GM23248 (cell line): Measurements from ENCODE around the gene CTR9. TPM values are rescaled to one million over a fixed set of nuclear protein-coding genes. Genes with fewer than 3 reads are reported as not detected.

Source experiments
- DNase-seq: peaks from one replicate; pipeline ENCODE4 v3.0.0-alpha.2; 2015
- H2AFZ ChIP-seq: fragments of 200-600 bp; sonication (generic); 2 replicates; pipeline ENCODE4 v1.6.1; 2016; ENCODE audit warnings: antibody characterized with exemption
- H3F3A ChIP-seq: fragments of 200-600 bp; sonication (generic); 2 replicates; pipeline ENCODE4 v1.6.1; 2016; ENCODE audit warnings: mild to moderate bottlenecking, antibody characterized with exemption, mixed run types; ENCODE audit not compliant: insufficient read depth
- H3K27ac ChIP-seq: fragments of 200-600 bp; sonication (generic); 2 replicates; pipeline ENCODE4 v1.5.1; 2016; ENCODE audit warnings: mild to moderate bottlenecking
- H3K27me3 ChIP-seq: fragments of 200-600 bp; sonication (generic); replicated peaks from 2 replicates; pipeline ENCODE4 v1.6.1; 2016; ENCODE audit warnings: mild to moderate bottlenecking; ENCODE audit not compliant: insufficient read depth
- H3K36me3 ChIP-seq: fragments of 200-600 bp; sonication (generic); 2 replicates; pipeline ENCODE4 v1.6.1; 2016; ENCODE audit warnings: low read depth, mild to moderate bottlenecking
- H3K4me1 ChIP-seq: fragments of 200-600 bp; sonication (generic); 2 replicates; pipeline ENCODE4 v1.6.1; 2016; ENCODE audit warnings: mild to moderate bottlenecking; ENCODE audit not compliant: insufficient read depth
- H3K4me2 ChIP-seq: fragments of 200-600 bp; sonication (generic); one replicate; pipeline ENCODE4 v1.6.1; 2016; ENCODE audit warnings: mild to moderate bottlenecking; ENCODE audit not compliant: unreplicated experiment
- H3K4me3 ChIP-seq: fragments of 200-600 bp; sonication (generic); 2 replicates; pipeline ENCODE4 v1.5.1; 2016; ENCODE audit warnings: mild to moderate bottlenecking
- H3K79me2 ChIP-seq: fragments of 200-600 bp; sonication (generic); 2 replicates; pipeline ENCODE4 v1.6.1; 2016; ENCODE audit warnings: mild to moderate bottlenecking; ENCODE audit not compliant: insufficient read depth
- H3K9ac ChIP-seq: fragments of 200-600 bp; sonication (generic); 2 replicates; pipeline ENCODE4 v1.6.1; 2016; ENCODE audit warnings: mild to moderate bottlenecking
- H3K9me2 ChIP-seq: fragments of 200-600 bp; sonication (generic); 2 replicates; pipeline ENCODE4 v1.6.1; 2016; ENCODE audit warnings: mixed run types, mild to moderate bottlenecking, moderate library complexity; ENCODE audit not compliant: insufficient read depth
- H3K9me3 ChIP-seq: fragments of 200-600 bp; sonication (generic); one replicate; pipeline ENCODE4 v1.6.1; 2017; ENCODE audit warnings: low read depth
- H4K20me1 ChIP-seq: fragments of 200-600 bp; sonication (generic); 2 replicates; pipeline ENCODE4 v1.6.0; 2016; ENCODE audit not compliant: insufficient read depth
- EZH2 ChIP-seq: fragments of 200-600 bp; sonication (generic); IDR thresholded peaks from 2 replicates; pipeline ENCODE4 v1.6.1; 2018; ENCODE audit warnings: antibody characterized with exemption, mild to moderate bottlenecking; ENCODE audit not compliant: insufficient read depth, poor library complexity, severe bottlenecking
- EZH2phosphoT487 ChIP-seq: fragments of 200-600 bp; sonication (generic); IDR thresholded peaks from 2 replicates; pipeline ENCODE4 v1.6.1; 2018; ENCODE audit warnings: antibody characterized with exemption, moderate library complexity, mild to moderate bottlenecking, low read depth; ENCODE audit not compliant: insufficient read depth
- WGBS, 2 experiments: methylation state at CpG; one replicate each; pipeline ENCODE4 v1.1.6; 2015 to 2017; ENCODE audit warnings: low lambda C conversion rate in 2 of 2, low coverage in 1 of 2; ENCODE audit errors: missing lambda C conversion rate in 2 of 2; 5-methylcytosine and 5-hydroxymethylcytosine counted together
- in situ Hi-C: fragments of 300-500 bp; cut with MboI; formaldehyde crosslinking; loops from 2 replicates; pipeline ENCODE4 v1.15.0; 2020
- polyA plus RNA-seq: library from polyadenylated mRNA; unstranded; fragments of >200 nt; fragmentation: Nextera tagmentation; extraction: Ambion mirVana; gene quantifications from 2 replicates; pipeline ENCODE4 v1.2.1, GENCODE V29; 2016
- total RNA-seq: library from RNA; depleted of rRNA; stranded (reverse); fragments of >200 nt; shearing (Covaris generic); gene quantifications from 2 replicates; pipeline ENCODE4 v1.2.3, GENCODE V29; 2014; rRNA removed

CTR9 gene
- 20.2 and 24.4 TPM in 2 replicates for total RNA-seq
- 29.9 and 32.3 TPM in 2 replicates for polyA plus RNA-seq

DNA sequence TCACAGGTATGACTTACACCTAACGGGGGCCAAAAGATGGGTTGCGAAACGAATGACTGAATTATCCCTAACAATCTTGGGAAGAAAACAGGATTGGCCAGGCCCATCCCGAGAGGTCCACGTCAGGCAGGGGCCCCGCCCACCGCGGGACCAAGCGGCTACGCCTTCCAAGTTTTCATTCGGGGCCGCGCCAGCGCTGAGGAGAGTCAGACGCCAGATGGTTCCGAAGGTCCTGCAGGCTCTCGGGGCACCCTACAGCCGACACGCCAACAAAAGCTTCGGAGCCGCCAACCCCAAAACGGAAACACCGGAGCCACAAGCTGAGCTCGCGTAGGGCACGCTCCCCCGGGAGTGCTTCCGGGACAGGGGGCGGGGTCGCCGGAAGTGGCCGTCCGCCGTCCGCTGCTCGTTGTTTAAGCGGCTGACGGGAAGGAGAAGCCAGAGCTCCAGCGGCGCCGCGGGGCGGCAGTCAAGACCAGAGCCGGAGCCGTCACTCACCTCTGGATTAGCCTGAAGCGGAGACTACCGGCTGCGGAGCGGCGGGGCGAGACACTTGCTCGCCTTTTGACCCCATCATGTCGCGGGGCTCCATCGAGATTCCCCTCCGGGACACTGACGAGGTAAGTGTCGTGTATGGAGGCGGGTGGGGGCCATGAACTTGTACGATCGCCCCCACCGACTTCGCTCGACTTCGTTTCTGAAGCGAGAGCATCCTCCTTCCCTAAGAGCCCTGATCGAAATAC lies at the start of gene CTR9:
Gene CTR9, plus strand, starts transcription at position 409 of the 743 bp plus-strand sequence. Its CDS starts 167 bp downstream, at position 576.
- Histone ChIP-seq H3K9me3 (no peaks in the 10 kb centered on the region), H3K79me2 (peaks cover 45% of the 10 kb centered on the region), H3K9me2 (no peaks in the 10 kb centered on the region), H3K4me2 (peak within 1 kb of the TSS; percentile 89), H3K36me3 (peaks cover 20% of the 10 kb centered on the region), H3K27me3 (no peaks in the 10 kb centered on the region), H4K20me1 (no peaks in the 10 kb centered on the region), H3K27ac (peak within 1 kb of the TSS; percentile 90), H2AFZ (peak within 1 kb of the TSS; percentile 79), H3K9ac (peak within 1 kb of the TSS; percentile 85), H3K4me1 (peaks cover 12% of the 10 kb centered on the region), H3F3A (peaks cover 4% of the 10 kb centered on the region; the same call in 1 of the 2 replicates), H3K4me3 (peak within 1 kb of the TSS; percentile 86)
- 1 to 2% methylated on average over 66 to 67 of the region's 67 CpGs for WGBS, 2 experiments
- no peak for TF ChIP-seq EZH2phosphoT487
- TF ChIP-seq EZH2: no peak
- DNase-seq: peak; percentile 97
- in situ Hi-C loops: no loop called here

- Histone ChIP-seq H3K9me3 (no peaks in the 10 kb centered on the region), H3K4me2 (no peak overlapping the region), H3K4me1 (no peaks in the 10 kb centered on the region), H3K79me2 (no peaks in the 10 kb centered on the region), H2AFZ (no peak overlapping the region), H3K27me3 (no peaks in the 10 kb centered on the region), H3K4me3 (no peak overlapping the region), H3K9me2 (no peaks in the 10 kb centered on the region), H3F3A (no peaks in the 10 kb centered on the region), H3K27ac (no peak overlapping the region), H3K9ac (no peak overlapping the region), H4K20me1 (no peaks in the 10 kb centered on the region), H3K36me3 (no peaks in the 10 kb centered on the region)
- DNase-seq: peak; percentile 70
- TF ChIP-seq EZH2: no peak
- no peak for TF ChIP-seq EZH2phosphoT487
- 65 to 78% methylated on average over 3 of the region's 3 CpGs for WGBS, 2 experiments
- in situ Hi-C loops: no loop called here
These were observed 49.1 kb upstream of the CTR9 start for GRCh38 chr11:10701982-10702381.

DNA sequence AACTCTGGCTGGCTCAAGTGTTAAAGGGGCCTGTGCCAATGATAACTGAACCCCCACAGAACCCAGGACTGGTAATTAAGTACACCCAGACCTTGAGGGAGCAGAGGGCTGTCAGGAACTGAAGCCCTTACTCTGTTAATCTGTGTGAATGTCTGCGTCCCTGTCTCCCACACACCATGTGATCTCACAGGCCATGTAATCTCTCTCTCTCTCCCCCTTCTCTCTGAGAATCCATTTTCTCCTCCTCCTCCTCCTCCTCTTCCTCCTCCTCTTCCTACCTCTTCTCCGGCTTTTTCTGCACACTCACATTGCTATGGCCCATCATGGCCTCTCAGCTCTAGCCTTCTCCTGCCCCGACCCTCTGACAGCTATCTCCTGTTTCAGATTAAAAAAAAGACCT lies 42.9 kb upstream of the CTR9 start:
- DNase-seq: no peak
- H3K9me3 ChIP-seq: no peaks in the 10 kb centered on the region
- 79 to 86% methylated on average over 3 of the region's 3 CpGs for WGBS, 2 experiments
- H4K20me1 ChIP-seq: no peaks in the 10 kb centered on the region
- no peaks in the 10 kb centered on the region for H3F3A ChIP-seq
- H3K4me1 ChIP-seq: no peaks in the 10 kb centered on the region
- in situ Hi-C loops: no loop called here
- H3K9ac ChIP-seq: no peak overlapping the region
- no peak overlapping the region for H3K4me3 ChIP-seq
- H3K9me2 ChIP-seq: no peaks in the 10 kb centered on the region
- no peaks in the 10 kb centered on the region for H3K27me3 ChIP-seq
- no peaks in the 10 kb centered on the region for H3K36me3 ChIP-seq
- H3K79me2 ChIP-seq: no peaks in the 10 kb centered on the region
- TF ChIP-seq EZH2 (no peak), EZH2phosphoT487 (no peak)
- H3K4me2 ChIP-seq: no peak overlapping the region
- no peak overlapping the region for H3K27ac ChIP-seq
- H2AFZ ChIP-seq: no peak overlapping the region

- in situ Hi-C loops: no loop called here
- no peaks in the 10 kb centered on the region for H4K20me1 ChIP-seq
- H3K4me2 ChIP-seq: no peak overlapping the region
- H3K79me2 ChIP-seq: no peaks in the 10 kb centered on the region
- no peak for DNase-seq
- H3K27ac ChIP-seq: no peak overlapping the region
- H3K9me3 ChIP-seq: no peaks in the 10 kb centered on the region
- 48 to 64% methylated on average over 5 of the region's 5 CpGs for WGBS, 2 experiments
- no peak overlapping the region for H3K9ac ChIP-seq
- no peaks in the 10 kb centered on the region for H3K4me1 ChIP-seq
- H3K4me3 ChIP-seq: no peak overlapping the region
- no peaks in the 10 kb centered on the region for H3K36me3 ChIP-seq
- H3K9me2 ChIP-seq: no peaks in the 10 kb centered on the region
- no peaks in the 10 kb centered on the region for H3K27me3 ChIP-seq
- H2AFZ ChIP-seq: no peak overlapping the region
- no peaks in the 10 kb centered on the region for H3F3A ChIP-seq
- TF ChIP-seq EZH2: no peak
- no peak for TF ChIP-seq EZH2phosphoT487
These were observed 41.6 kb upstream of the CTR9 start for GRCh38 chr11:10709299-10710086.
